ENCODE data around the gene SEMG2. TPM values are rescaled to one million over a fixed set of nuclear protein-coding genes. Genes with fewer than 3 reads are reported as not detected.

Gene SEMG2
- total RNA-seq, 2 experiments from 2014 or later = not detected

- Mint-ChIP-seq H3K4me3 (no peak overlapping the region), H3K4me1 (ENCODE audit: low read depth) (no peaks in the 10 kb centered on the region), H3K9me3 (no peaks in the 10 kb centered on the region), H3K36me3 (ENCODE audit: low read depth) (no peaks in the 10 kb centered on the region), H3K27me3 (peaks cover 43% of the 10 kb centered on the region), H3K27ac (no peak overlapping the region)
- ChIA-PET CTCF (no interaction called here), POLR2A (no interaction called here)
- Histone ChIP-seq H3K36me3 (ENCODE audit: insufficient read depth, low read length) (no peaks in the 10 kb centered on the region), H3K27ac (ENCODE audit: low read depth in 1 of 2, low read length in 2 of 2) (no peak overlapping the region), H3K27me3 (ENCODE audit: control insufficient read depth in 1 of 2, insufficient read depth in 2 of 2, low read length in 2 of 2) (peaks cover 17 to 29% of the 10 kb centered on the region in 2 experiments), H3K9me3 (ENCODE audit: control insufficient read depth in 1 of 2, insufficient read depth in 1 of 2, low read length in 2 of 2) (no peaks in the 10 kb centered on the region), H3K4me1 (ENCODE audit: insufficient read depth, low read length) (no peaks in the 10 kb centered on the region), H3K4me3 (ENCODE audit: low read length) (no peak overlapping the region)
- DNase-seq = no peak
- no peak for ATAC-seq (ENCODE audit: poor library complexity)
- intact Hi-C loops (cut with DNase I, micrococcal nuclease) = no loop called here
- TF ChIP-seq CTCF (IDR thresholded peaks at IDR 0.05) = no peak
Observed at GRCh38 chr20:45257161-45257560, 36.0 kb downstream of the SEMG2 start.

- no peaks in the 10 kb centered on the region for H3K9me3 Mint-ChIP-seq
- Histone ChIP-seq H3K36me3 (ENCODE audit: insufficient read depth, low read length) (no peaks in the 10 kb centered on the region), H3K27ac (ENCODE audit: low read depth in 1 of 2, low read length in 2 of 2) (no peak overlapping the region), H3K9me3 (ENCODE audit: control insufficient read depth in 1 of 2, insufficient read depth in 1 of 2, low read length in 2 of 2) (no peaks in the 10 kb centered on the region), H3K4me3 (ENCODE audit: low read length) (no peak overlapping the region), H3K4me1 (ENCODE audit: insufficient read depth, low read length) (no peaks in the 10 kb centered on the region), H3K27me3 (ENCODE audit: control insufficient read depth in 1 of 2, insufficient read depth in 2 of 2, low read length in 2 of 2) (peaks cover 18 to 24% of the 10 kb centered on the region in 2 experiments)
- ATAC-seq (ENCODE audit: poor library complexity) (no peak), DNase-seq (no peak)
- H3K27me3 Mint-ChIP-seq = peaks cover 42% of the 10 kb centered on the region
- ChIA-PET CTCF (no interaction called here), POLR2A (no interaction called here)
- no peaks in the 10 kb centered on the region for H3K36me3 Mint-ChIP-seq (ENCODE audit: low read depth)
- H3K4me3 Mint-ChIP-seq = no peak overlapping the region
- no peak for TF ChIP-seq CTCF (IDR thresholded peaks at IDR 0.05)
- intact Hi-C loops (cut with DNase I, micrococcal nuclease) = no loop called here
- H3K27ac Mint-ChIP-seq = no peak overlapping the region
- H3K4me1 Mint-ChIP-seq (ENCODE audit: low read depth) = no peaks in the 10 kb centered on the region
Observed at GRCh38 chr20:45257711-45258110, 36.5 kb downstream of the SEMG2 start.

- TF ChIP-seq CTCF (IDR thresholded peaks at IDR 0.05) = no peak
- H3K27ac Mint-ChIP-seq = no peak overlapping the region
- Histone ChIP-seq H3K27me3 (ENCODE audit: control insufficient read depth in 1 of 2, insufficient read depth in 2 of 2, low read length in 2 of 2) (peaks cover 17 to 18% of the 10 kb centered on the region in 2 experiments), H3K4me1 (ENCODE audit: insufficient read depth, low read length) (no peaks in the 10 kb centered on the region), H3K9me3 (ENCODE audit: control insufficient read depth in 1 of 2, insufficient read depth in 1 of 2, low read length in 2 of 2) (no peaks in the 10 kb centered on the region), H3K36me3 (ENCODE audit: insufficient read depth, low read length) (no peaks in the 10 kb centered on the region), H3K27ac (ENCODE audit: low read depth in 1 of 2, low read length in 2 of 2) (no peak overlapping the region), H3K4me3 (ENCODE audit: low read length) (no peak overlapping the region)
- ChIA-PET POLR2A (no interaction called here), CTCF (no interaction called here)
- no peak for ATAC-seq (ENCODE audit: poor library complexity)
- H3K9me3 Mint-ChIP-seq = no peaks in the 10 kb centered on the region
- peaks cover 40% of the 10 kb centered on the region for H3K27me3 Mint-ChIP-seq
- no peaks in the 10 kb centered on the region for H3K36me3 Mint-ChIP-seq (ENCODE audit: low read depth)
- intact Hi-C loops (cut with DNase I, micrococcal nuclease) = no loop called here
- H3K4me1 Mint-ChIP-seq (ENCODE audit: low read depth) = no peaks in the 10 kb centered on the region
- DNase-seq = no peak
- no peak overlapping the region for H3K4me3 Mint-ChIP-seq
Observed at GRCh38 chr20:45258259-45258658, 37.1 kb downstream of the SEMG2 start.

All from CD4-positive, alpha-beta T cell (primary cell).